GM19463 (cell line): ENCODE measurements around the gene SOWAHB.

Experiments used
- ATAC-seq: cut with Tn5 transposase; IDR thresholded peaks from one replicate; pipeline ENCODE4 v1.9.1; 2021; ENCODE audit warnings: mild to moderate bottlenecking, moderate library complexity; ENCODE audit not compliant: unreplicated experiment

The SOWAHB gene

DNA sequence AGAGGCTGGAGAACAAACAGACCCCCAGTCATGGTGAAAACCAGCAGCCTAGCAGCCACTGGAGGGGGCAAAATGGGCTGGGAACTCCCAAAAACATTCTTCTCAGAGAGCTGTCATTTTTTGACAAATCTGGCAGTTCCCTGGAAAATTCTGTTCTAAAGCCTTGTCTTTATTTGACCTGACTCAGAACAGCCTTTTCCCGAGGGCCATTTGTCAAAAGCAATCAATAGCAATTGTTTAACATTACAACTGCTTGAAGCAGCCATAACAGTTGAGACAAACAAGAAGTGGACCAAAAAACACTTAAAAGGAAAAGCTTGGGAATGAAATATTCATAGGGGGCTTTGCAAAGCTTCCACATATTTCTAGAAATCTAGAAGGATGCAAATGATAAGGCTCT is 39.6 kb downstream of the SOWAHB start:
- no peak for ATAC-seq

DNA sequence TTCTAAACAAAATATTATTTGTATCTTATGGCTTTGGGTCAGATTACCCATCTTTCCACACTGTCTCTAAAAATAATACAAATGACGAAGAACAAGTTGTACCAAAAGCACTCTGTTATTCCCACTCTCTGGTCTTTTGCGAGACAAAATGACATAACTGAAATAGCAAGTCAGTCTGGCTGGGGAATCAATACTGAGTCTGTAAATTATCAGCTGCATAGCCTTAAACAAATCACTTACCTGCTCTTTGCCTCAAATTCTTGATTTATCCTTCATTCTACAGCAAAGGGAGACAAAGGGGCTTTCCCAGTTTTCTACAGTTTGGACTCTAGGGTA is 40.9 kb downstream of the SOWAHB start:
- no peak for ATAC-seq

DNA sequence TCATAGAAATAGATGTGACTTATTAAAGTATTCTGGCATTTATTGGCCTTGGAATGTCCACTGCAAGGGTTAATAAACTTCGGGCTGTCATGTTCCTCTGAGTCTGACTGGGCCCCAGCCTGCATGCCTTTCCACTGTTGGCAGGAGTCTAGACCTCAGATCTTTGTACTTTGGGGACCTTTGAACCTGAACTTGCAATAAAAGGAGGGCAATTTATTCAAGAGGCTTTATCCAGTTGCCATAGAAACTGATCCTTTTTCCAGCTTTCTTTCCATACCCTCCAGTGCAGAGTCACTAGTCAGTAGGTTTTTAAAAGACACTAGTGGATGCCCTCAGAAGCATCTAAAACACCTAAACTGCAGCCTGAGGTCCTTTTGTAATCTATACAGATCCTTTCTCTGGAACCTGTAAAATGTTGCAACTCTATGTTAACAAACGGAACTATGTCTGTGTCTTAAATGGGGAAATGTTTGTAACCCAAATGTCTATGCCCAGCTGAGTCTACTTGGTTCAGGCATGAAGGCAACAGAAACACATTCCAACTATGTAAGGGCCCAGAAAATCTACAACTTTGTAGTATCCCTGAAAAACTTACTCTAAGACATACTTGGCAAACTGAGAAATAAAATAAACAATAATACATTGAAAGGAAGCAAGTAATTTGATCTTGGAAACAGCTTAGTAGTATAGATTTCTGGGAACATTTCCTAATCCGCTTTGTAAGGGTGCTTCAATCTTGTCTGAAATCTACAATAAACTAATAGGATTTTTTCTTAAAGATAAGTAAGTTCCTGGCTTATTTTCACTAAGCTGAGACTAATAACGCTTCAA is 41.5 kb downstream of the SOWAHB start:
- no peak for ATAC-seq

DNA sequence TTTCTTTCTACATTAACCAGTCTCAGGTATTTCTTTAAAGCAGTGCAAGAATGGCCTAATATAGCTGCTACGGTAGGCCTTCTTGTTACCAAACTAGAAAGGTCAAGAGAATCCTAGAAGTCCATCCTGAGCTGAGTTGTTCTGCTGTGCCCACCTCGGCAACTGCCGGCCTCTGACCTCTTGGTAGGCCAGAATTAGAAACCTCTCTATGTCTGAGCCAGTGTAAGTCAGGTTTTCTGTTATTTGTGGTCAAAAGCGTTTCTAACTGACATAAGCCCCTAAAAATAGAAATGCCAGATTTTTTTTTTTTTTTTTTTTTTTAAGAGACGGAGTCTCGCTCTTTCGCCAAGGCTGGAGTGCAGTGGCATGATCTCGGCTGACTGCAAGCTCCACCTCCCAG is 43.1 kb downstream of the SOWAHB start:
- ATAC-seq = no peak

DNA sequence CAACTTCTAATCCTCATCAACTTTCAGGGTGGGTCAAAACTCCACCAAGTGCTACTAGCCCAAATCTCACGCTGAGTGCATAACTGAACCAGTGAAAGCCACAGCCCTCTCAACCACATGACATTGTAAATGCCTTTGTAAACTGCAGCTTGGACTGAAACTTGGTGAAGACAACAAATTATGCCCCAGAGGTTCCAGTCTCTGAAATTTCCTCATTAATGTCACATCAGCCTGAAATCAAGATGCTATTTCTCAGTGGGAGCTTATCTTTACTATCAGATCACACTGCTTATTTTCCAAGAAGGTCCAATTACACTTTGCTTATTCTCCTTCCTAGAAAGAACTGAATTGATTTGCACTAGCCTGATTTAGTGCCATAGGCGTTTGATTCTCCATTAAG is 46.6 kb downstream of the SOWAHB start:
- ATAC-seq = no peak

DNA sequence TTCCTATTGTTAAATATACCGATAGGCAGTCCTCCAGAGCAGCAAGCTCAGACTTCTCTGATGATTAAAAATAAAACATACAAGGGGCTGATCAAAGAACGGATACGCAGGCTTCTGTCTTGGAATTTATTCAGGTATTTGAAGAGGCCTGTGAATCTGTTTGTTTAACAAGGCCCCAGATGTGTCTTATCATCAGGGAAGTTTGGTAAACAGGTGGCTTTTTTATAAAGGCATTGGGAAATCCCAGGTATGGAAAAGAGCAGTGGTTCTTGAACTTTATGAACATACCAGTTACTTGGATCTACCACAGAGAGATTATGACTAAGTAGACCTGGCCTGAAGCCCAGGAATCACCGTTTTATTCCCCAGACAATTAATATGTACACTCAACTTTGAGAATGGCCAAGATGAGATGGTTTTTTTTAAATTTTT is 47.9 kb downstream of the SOWAHB start:
- no peak for ATAC-seq
